NB4 (cell line): ENCODE results near the gene SSNA1.

Experiments
- DNase-seq: peaks from one replicate; pipeline ENCODE4 v3.0.0; 2010; ENCODE audit warnings: low read depth
- H3K4me3 ChIP-seq: one replicate; pipeline ENCODE4 v1.5.1; 2011; ENCODE audit warnings: mild to moderate bottlenecking, low read depth, low read length, moderate library complexity
- CTCF ChIP-seq: IDR thresholded peaks from one replicate; pipeline ENCODE4 v1.5.1; 2012; ENCODE audit warnings: low read depth, low read length
- MAX ChIP-seq: IDR thresholded peaks from 2 replicates; pipeline ENCODE4 v1.6.1; 2011; ENCODE audit warnings: low read depth, low read length
- MYC ChIP-seq: IDR thresholded peaks from 2 replicates; pipeline ENCODE4 v1.6.1; 2011; ENCODE audit warnings: low read depth, low read length
- POLR2A ChIP-seq: IDR thresholded peaks from 2 replicates; pipeline ENCODE4 v1.6.1; 2011; ENCODE audit warnings: mild to moderate bottlenecking; ENCODE audit not compliant: insufficient read length; ENCODE audit errors: extremely low read depth

The SSNA1 gene

GRCh38 chr9:137202966-137203365 is 14.5 kb downstream of the SSNA1 start:
- no peak overlapping the region for H3K4me3 ChIP-seq
- no peak for DNase-seq
- TF ChIP-seq MAX = no peak
- no peak for TF ChIP-seq MYC
- TF ChIP-seq POLR2A = no peak
- TF ChIP-seq CTCF = no peak

DNA sequence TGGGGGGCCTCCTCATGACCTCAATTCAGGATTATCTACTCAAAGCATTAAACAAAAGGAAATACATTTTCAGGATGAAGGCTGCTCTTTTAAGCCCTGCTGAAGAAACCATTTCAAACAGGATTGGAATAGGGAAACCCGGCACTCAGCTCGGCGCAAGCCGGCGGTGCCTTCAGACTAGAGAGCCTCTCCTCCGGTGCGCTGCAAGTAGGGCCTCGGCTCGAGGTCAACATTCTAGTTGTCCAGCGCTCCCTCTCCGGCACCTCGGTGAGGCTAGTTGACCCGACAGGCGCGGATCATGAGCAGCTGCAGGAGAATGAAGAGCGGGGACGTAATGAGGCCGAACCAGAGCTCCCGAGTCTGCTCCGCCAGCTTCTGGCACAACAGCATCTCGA is 16.3 kb downstream of the SSNA1 start:
- H3K4me3 ChIP-seq = peak overlapping the region; percentile 99
- TF ChIP-seq MYC (no peak), CTCF (no peak), MAX (no peak), POLR2A (no peak)
- DNase-seq = no peak

GRCh38 chr9:137205126-137206069 is 16.9 kb downstream of the SSNA1 start, which contains the start of the genes NDOR1 and TMEM203:
Gene NDOR1 (plus strand): TSS chr9:137205700. CDS start chr9:137205778, 78 bp downstream.
Gene TMEM203 (minus strand): TSS chr9:137205648. CDS start chr9:137205414, 234 bp downstream.
- peak; percentile 55; the same call in 1 of the 2 replicates for TF ChIP-seq MAX
- TF ChIP-seq MYC = peak; percentile 88
- TF ChIP-seq CTCF = no peak
- TF ChIP-seq POLR2A = peak; percentile 43
- H3K4me3 ChIP-seq = peak within 1 kb of the TSS; percentile 99
- DNase-seq = peak; percentile 89

GRCh38 chr9:137206602-137207001 is 18.1 kb downstream of the SSNA1 start:
- no peak for DNase-seq
- peak overlapping the region; percentile 99 for H3K4me3 ChIP-seq
- no peak for TF ChIP-seq POLR2A
- no peak for TF ChIP-seq MYC
- TF ChIP-seq MAX = no peak
- TF ChIP-seq CTCF = no peak

DNA sequence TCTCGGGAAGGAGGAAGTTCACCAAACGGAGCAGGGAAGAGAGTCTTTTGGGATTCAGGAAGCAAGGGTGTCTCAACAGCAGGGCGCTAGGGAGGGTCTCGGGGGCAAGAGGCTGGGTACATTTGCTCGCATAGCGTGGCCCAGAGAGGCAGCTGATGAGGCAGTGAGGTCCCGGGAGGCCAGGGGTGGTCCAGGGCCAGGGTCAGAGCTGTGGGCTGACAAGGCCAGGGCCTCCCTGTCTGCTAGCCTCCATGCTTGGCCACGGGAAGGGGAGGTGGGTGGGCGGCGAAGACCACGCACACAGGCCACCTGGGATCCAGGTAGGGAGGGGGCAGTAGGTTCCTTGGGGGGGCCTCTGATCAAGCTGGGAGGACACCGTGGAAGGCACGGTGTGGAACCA is 23.1 kb downstream of the SSNA1 start:
- no peak overlapping the region for H3K4me3 ChIP-seq
- no peak for DNase-seq
- TF ChIP-seq POLR2A = no peak
- TF ChIP-seq MYC = no peak
- TF ChIP-seq MAX = no peak
- TF ChIP-seq CTCF = no peak
